Measurements from ENCODE around the gene JAML. TPM values are rescaled to one million over a fixed set of nuclear protein-coding genes. Genes with fewer than 3 reads are reported as not detected.

JAML gene
- total RNA-seq, 2 experiments from 2014 or later = 26.7 to 30.3 TPM

DNA sequence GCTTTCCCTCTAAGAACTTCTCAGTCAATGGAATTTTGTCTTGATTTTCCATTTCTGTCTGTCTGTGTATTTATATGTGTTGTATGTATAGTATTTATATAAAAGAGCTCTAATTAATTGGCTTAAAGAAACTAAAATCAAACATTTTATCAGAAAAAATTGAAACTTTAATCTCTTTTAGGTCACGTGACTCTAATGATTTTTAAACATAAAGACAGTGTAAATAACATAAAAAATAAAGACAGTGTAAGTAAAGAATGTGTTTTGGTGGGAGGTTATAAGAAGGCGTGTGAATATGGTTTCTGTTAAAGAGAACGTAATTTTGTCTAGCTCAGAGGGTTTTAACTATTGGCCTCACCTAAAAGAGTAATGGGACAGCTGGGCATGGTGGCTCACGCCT lies 2.4 kb downstream of the JAML start:
- Mint-ChIP-seq H3K27me3 (no peaks in the 10 kb centered on the region), H3K36me3 (ENCODE audit: low read depth) (peaks cover 8% of the 10 kb centered on the region), H3K4me1 (ENCODE audit: low read depth) (peaks cover 82% of the 10 kb centered on the region), H3K9me3 (no peaks in the 10 kb centered on the region), H3K27ac (no peak overlapping the region), H3K4me3 (peak overlapping the region; percentile 81)
- peaks cover 78% of the 10 kb centered on the region for H3K4me1 ChIP-seq (ENCODE audit: insufficient read depth, low read length)
- no peaks in the 10 kb centered on the region for H3K9me3 ChIP-seq (ENCODE audit: control insufficient read depth in 1 of 2, insufficient read depth in 1 of 2, low read length in 2 of 2)
- peak overlapping the region; percentile 20 to 84 for H3K27ac ChIP-seq (ENCODE audit: low read depth in 1 of 2, low read length in 2 of 2)
- peak overlapping the region; percentile 54 for H3K4me3 ChIP-seq (ENCODE audit: low read length)
- DNase-seq (no peak), ATAC-seq (ENCODE audit: poor library complexity) (no peak)
- intact Hi-C loops (cut with DNase I, micrococcal nuclease) = loop anchor here in 1 of 2 experiments (5.0 kb wide), 1 partner anchor 35 kb away; no protein-coding TSS in a partner anchor
- POLR2A ChIA-PET = interaction anchor here (1.2 to 1.6 kb wide), 2 partner anchors 17 to 25 kb away, joined by 3 to 5 read pairs; no protein-coding TSS in a partner anchor
- CTCF ChIA-PET = interaction anchor here (0.8 to 5.1 kb wide), 3 partner anchors 12 to 24 kb away, joined by 4 to 24 read pairs (median 6); no protein-coding TSS in a partner anchor
- peaks cover 11% of the 10 kb centered on the region for H3K36me3 ChIP-seq (ENCODE audit: insufficient read depth, low read length)
- TF ChIP-seq, protein P1, sequence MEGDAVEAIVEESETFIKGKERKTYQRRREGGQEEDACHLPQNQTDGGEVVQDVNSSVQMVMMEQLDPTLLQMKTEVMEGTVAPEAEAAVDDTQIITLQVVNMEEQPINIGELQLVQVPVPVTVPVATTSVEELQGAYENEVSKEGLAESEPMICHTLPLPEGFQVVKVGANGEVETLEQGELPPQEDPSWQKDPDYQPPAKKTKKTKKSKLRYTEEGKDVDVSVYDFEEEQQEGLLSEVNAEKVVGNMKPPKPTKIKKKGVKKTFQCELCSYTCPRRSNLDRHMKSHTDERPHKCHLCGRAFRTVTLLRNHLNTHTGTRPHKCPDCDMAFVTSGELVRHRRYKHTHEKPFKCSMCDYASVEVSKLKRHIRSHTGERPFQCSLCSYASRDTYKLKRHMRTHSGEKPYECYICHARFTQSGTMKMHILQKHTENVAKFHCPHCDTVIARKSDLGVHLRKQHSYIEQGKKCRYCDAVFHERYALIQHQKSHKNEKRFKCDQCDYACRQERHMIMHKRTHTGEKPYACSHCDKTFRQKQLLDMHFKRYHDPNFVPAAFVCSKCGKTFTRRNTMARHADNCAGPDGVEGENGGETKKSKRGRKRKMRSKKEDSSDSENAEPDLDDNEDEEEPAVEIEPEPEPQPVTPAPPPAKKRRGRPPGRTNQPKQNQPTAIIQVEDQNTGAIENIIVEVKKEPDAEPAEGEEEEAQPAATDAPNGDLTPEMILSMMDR (IDR thresholded peaks at IDR 0.05) = no peak
- H3K27me3 ChIP-seq (ENCODE audit: control insufficient read depth in 1 of 2, insufficient read depth in 2 of 2, low read length in 2 of 2) = no peaks in the 10 kb centered on the region

DNA sequence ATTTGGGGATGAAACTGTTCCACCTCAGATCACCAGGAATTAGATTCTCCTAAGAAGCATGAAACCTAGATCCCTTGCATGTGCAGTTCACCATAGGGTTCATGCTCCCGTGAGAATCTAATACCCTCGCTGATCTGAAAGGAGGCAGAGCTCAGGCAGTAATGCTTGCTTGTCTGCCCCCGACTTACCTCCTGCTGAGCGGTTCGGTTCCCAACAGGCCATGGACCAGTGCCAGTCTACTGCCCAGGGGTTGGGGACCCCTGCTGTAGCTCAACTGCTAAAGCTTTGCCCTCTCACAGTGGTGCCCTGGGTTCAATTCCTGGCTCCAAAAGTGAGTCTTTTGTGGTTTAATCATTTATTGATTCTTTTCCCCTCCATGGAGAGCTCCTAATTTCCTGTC lies 3.4 kb downstream of the JAML start:
- Histone ChIP-seq H3K27ac (ENCODE audit: low read depth in 1 of 2, low read length in 2 of 2) (peak overlapping the region in 1 of 2 donors; percentile 35), H3K27me3 (ENCODE audit: control insufficient read depth in 1 of 2, insufficient read depth in 2 of 2, low read length in 2 of 2) (no peaks in the 10 kb centered on the region), H3K9me3 (ENCODE audit: control insufficient read depth in 1 of 2, insufficient read depth in 1 of 2, low read length in 2 of 2) (no peaks in the 10 kb centered on the region), H3K36me3 (ENCODE audit: insufficient read depth, low read length) (peaks cover 6% of the 10 kb centered on the region), H3K4me3 (ENCODE audit: low read length) (no peak overlapping the region), H3K4me1 (ENCODE audit: insufficient read depth, low read length) (peaks cover 78% of the 10 kb centered on the region)
- ChIA-PET POLR2A (interaction anchor here (0.7 to 1.6 kb wide), 6 partner anchors 9 to 181 kb away, joined by 3 to 5 read pairs (median 3); partner anchors contain the start of gene MPZL3), CTCF (interaction anchor here (0.8 to 5.1 kb wide), 3 partner anchors 11 to 25 kb away, joined by 4 to 24 read pairs (median 6); no protein-coding TSS in a partner anchor)
- no peaks in the 10 kb centered on the region for H3K9me3 Mint-ChIP-seq
- H3K27ac Mint-ChIP-seq = no peak overlapping the region
- no peak for DNase-seq
- no peak for ATAC-seq (ENCODE audit: poor library complexity)
- H3K4me1 Mint-ChIP-seq (ENCODE audit: low read depth) = peaks cover 92% of the 10 kb centered on the region
- H3K27me3 Mint-ChIP-seq = no peaks in the 10 kb centered on the region
- H3K4me3 Mint-ChIP-seq = peak overlapping the region; percentile 12
- intact Hi-C loops (cut with DNase I, micrococcal nuclease) = loop anchor here in 1 of 2 experiments (2.0 to 5.0 kb wide), 2 partner anchors 19 to 36 kb away; no protein-coding TSS in a partner anchor
- TF ChIP-seq, protein P1 (IDR thresholded peaks at IDR 0.05) = no peak
- H3K36me3 Mint-ChIP-seq (ENCODE audit: low read depth) = peaks cover 15% of the 10 kb centered on the region

DNA sequence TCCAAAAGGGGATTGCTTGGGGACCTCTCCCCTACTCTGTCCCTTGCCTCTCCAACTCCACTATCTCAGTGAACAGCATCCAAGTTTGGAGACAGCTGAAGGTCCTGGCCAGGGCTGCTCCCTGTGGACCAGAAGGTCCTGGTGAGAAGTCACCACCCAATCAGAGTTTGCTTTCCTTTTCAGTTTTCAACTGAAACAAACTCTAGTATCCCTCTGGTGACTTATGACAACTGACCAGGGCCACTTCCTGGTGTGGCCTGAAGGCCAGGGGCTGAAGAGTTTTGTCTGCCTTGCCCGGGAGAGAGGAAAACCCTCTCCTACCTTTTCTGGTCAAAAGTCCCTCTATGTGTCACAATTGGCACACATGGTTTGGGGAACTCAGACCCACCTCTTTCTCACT lies 5.1 kb downstream of the JAML start:
- Histone ChIP-seq H3K27me3 (ENCODE audit: control insufficient read depth in 1 of 2, insufficient read depth in 2 of 2, low read length in 2 of 2) (no peaks in the 10 kb centered on the region), H3K4me1 (ENCODE audit: insufficient read depth, low read length) (peaks cover 77% of the 10 kb centered on the region), H3K36me3 (ENCODE audit: insufficient read depth, low read length) (peaks cover 5% of the 10 kb centered on the region), H3K4me3 (ENCODE audit: low read length) (peak overlapping the region; percentile 15), H3K9me3 (ENCODE audit: control insufficient read depth in 1 of 2, insufficient read depth in 1 of 2, low read length in 2 of 2) (no peaks in the 10 kb centered on the region), H3K27ac (ENCODE audit: low read depth in 1 of 2, low read length in 2 of 2) (peak overlapping the region in 1 of 2 donors; percentile 15)
- peaks cover 97% of the 10 kb centered on the region for H3K4me1 Mint-ChIP-seq (ENCODE audit: low read depth)
- intact Hi-C loops (cut with DNase I, micrococcal nuclease) = loop anchor here (2.0 to 5.0 kb wide), 4 partner anchors 17 to 88 kb away; partner anchors contain the start of gene MPZL3 (in 1 of the 2)
- TF ChIP-seq, protein P1 (IDR thresholded peaks at IDR 0.05) = no peak
- ChIA-PET CTCF (interaction anchor here (1.0 to 2.1 kb wide), 3 partner anchors 21 to 76 kb away, joined by 3 to 11 read pairs (median 4); no protein-coding TSS in a partner anchor), POLR2A (no interaction called here)
- no peak overlapping the region for H3K27ac Mint-ChIP-seq
- H3K9me3 Mint-ChIP-seq = no peaks in the 10 kb centered on the region
- no peaks in the 10 kb centered on the region for H3K27me3 Mint-ChIP-seq
- peak overlapping the region; percentile 17 for H3K4me3 Mint-ChIP-seq
- H3K36me3 Mint-ChIP-seq (ENCODE audit: low read depth) = peaks cover 19% of the 10 kb centered on the region
- DNase-seq = no peak
- ATAC-seq (ENCODE audit: poor library complexity) = no peak
